Endometrial microvascular endothelial cells (primary cell): Measurements from ENCODE around the gene KANSL1L. TPM values are rescaled to one million over a fixed set of nuclear protein-coding genes. Genes with fewer than 3 reads are reported as not detected.
"Not testable (repeated sequence)": the region's sequence is repeated elsewhere in the genome, so short reads cannot be mapped to it uniquely, and the experiment has no call there.

Experiments used
- in situ Hi-C: cut with HindIII; loops from 2 replicates; pipeline ENCODE4 v1.10.0; 2017; ENCODE audit warnings: low sequenced_read_pairs, low pct_unique_long_range_greater_than_20kb; ENCODE audit errors: inconsistent ontology term
- total RNA-seq: library from RNA; depleted of rRNA; stranded (reverse); fragments of >200 nt; gene quantifications from one replicate; pipeline ENCODE4 v1.2.3, GENCODE V29; 2015; ENCODE audit errors: inconsistent ontology term

The KANSL1L gene, protein sequence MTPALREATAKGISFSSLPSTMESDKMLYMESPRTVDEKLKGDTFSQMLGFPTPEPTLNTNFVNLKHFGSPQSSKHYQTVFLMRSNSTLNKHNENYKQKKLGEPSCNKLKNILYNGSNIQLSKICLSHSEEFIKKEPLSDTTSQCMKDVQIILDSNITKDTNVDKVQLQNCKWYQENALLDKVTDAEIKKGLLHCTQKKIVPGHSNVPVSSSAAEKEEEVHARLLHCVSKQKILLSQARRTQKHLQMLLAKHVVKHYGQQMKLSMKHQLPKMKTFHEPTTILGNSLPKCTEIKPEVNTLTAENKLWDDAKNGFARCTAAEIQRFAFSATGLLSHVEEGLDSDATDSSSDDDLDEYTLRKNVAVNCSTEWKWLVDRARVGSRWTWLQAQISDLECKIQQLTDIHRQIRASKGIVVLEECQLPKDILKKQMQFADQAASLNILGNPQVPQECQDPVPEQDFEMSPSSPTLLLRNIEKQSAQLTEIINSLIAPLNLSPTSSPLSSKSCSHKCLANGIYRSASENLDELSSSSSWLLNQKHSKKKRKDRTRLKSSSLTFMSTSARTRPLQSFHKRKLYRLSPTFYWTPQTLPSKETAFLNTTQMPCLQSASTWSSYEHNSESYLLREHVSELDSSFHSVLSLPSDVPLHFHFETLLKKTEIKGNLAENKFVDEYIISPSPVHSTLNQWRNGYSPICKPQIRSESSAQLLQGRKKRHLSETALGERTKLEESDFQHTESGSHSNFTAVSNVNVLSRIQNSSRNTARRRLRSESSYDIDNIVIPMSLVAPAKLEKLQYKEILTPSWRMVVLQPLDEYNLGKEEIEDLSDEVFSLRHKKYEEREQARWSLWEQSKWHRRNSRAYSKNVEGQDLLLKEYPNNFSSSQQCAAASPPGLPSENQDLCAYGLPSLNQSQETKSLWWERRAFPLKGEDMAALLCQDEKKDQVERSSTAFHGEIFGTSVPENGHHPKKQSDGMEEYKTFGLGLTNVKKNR
- total RNA-seq = 10.3 TPM

DNA sequence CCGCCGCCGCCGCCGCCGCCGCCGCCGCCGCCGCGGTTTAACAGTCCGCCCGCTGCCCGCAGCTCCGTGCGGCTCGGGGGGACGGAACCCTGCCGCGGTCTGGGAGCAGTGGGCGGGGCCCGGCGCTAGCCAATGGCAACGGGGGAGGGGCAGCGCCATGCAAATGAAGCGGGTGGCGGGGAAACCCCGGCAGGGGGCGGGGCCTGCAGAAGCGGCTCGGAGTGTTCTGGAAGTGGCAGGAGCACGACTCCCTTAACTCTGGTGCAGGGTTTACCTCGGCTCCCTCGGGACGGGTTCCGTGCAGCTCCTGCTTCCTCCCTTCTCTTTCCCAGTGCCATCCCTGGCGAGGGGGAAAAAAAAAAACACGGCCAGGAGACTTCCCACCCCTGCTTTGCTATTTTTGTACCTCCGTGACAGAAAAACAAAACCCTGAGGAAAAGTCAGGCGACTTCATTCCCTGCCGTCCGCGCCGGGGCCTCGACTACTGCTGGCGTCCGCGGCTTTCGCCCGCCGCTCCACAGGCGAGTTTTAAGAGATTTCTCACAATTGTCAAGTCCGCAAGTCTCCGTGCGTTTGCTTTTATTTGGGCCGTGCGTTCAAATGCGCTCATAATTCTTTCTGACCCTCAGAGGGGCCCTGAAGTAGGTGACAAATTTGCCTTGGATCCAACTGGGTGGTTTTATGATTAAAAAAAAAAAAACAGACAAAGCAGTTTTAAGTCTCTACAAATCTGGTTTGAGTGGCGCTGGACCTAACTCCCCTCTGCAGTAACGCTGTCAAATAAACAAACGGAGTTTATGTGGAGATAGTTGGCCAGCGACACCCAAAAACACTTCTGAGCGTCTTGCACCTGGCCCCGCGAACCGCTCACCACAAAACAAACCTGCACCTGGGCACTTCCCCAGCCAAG is at the start of gene KANSL1L:
Gene KANSL1L (minus strand): TSS at position 101 of the 910 bp plus-strand sequence. CDS start 16,827 bp downstream, outside the sequence.
- in situ Hi-C loops = no loop called here

DNA sequence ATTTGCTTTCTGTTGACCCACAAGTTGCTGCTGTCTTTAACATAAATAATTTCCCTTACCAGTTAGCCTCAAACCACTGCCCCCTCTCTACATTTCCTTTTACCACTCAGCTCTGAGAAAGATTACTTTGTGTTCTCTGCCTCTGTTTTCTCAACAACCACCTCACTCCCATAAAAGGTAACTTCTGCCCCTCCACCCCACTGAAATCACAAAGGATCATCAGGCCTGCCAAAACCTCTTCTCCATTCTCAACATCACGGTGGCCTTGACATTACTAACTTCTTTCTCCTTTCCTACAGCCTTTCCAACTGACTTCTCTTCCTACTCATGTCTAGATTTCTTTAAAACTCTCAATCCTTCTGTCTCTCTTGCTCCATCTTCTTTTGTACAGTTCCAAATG is 43.9 kb upstream of the KANSL1L start:
- in situ Hi-C loops = no loop called here

- in situ Hi-C loops = no loop called here
Observed at GRCh38 chr2:210210185-210210584, 39.0 kb upstream of the KANSL1L start.

DNA sequence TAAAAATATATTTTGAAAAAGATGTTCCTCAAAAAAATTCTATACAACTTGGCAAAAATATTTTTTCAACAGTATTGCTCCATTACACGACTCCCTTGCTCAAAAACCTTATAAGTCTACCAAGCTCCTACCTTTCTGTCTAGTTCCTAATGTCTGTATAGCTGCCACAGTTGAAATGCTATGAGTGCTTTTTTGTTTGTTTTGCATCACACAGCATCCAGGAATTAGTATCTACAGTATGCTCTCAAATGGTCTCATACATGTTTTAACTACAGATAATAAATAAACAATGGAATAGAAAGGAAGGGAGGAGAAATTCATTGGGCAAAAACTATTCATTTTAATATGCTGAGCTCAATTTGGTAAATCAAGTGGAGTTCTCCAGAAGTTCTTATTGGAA is 36.7 kb upstream of the KANSL1L start:
- in situ Hi-C loops = no loop called here

DNA sequence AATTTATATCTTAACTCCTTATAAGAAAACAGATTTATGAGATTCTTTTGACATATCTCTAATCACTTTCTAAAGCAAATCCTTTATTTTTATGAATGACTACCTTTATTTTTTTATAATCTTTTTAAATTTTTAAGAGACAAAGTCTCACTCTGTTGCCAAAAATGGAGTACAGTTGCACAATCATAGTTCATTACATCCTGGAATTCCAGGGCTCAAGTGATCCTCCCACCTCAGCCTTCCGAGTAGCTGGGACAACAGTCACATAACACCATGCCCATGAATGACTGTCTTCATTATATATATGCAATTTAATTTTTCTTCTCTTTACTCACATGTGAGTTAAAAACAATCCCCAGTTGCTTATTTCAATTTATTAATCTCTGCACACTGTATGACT is 32.3 kb upstream of the KANSL1L start:
- in situ Hi-C loops = no loop called here

DNA sequence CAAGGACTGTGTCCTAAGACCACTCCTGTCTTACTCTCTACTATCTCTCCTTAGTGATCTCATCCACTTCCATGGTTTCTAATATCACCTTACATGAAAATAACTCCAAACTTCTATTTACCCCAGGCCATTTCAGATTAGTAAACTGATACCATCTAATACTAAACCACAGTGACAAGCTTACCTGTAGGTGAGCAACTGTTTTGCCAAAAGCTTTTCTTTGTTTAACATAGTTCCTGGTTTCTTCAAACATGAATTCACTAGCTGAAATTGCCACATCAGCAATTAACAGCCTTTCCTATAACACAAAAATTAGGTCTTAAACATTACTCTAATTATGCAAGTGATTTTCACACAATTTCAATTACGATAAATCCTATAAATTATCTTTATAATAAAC is 31.9 kb upstream of the KANSL1L start:
- in situ Hi-C loops = no loop called here

- in situ Hi-C loops = no loop called here
Observed at GRCh38 chr2:210199854-210200253, 28.6 kb upstream of the KANSL1L start.

DNA sequence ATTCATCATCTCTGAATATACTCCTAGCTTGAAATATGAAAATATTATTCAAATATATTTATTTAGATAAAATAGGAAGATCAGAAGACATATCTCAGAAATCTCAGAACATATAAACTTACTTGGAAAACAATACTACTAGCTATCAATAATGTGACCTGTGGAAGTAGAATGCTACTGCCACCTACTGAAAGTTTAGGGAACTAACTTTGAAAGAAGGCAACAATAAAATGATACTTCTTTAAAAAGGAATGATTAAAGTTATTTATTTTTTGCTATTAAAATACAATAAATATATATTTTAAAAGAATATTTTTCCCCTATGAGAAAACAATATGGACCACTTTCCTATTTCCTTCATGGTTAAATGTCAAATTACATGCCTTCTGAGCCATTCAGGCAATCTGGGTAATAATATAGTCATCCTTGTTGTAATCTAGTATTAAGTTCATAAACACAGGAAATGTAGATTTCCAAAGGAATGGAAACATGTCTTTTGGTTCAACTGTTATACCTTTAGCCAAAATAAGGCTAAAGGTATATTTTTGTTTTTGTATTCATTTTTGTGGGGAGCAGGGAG is 28.1 kb upstream of the KANSL1L start:
- in situ Hi-C loops = no loop called here

- in situ Hi-C loops = no loop called here
Observed at GRCh38 chr2:210198326-210198725, 27.1 kb upstream of the KANSL1L start.

DNA sequence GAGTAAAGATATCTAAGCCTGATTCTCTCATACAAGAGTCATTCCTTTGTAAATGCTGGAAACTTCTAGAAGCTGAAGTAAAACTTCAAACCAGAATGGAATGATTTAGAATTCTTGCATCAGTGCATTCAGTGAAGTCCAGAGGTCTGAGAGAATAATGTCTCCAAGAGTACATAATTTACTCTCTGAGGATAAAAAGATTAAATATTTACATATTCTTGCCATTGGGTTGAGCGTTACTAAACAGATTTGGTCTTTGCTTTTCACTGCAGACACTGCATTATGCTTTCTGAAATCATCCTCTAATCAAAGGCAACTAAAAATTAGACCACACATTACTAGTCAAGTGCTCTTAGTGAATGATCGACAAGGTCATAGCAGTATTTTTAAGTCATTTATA is 26.5 kb upstream of the KANSL1L start:
- in situ Hi-C loops = no loop called here

- in situ Hi-C loops = no loop called here
Observed at GRCh38 chr2:210195101-210195852, 24.1 kb upstream of the KANSL1L start.

GRCh38 chr2:210190345-210190744 is 19.1 kb upstream of the KANSL1L start:
- in situ Hi-C loops = no loop called here

GRCh38 chr2:210189452-210190138 is 18.4 kb upstream of the KANSL1L start:
- in situ Hi-C loops = no loop called here

GRCh38 chr2:210188755-210189154 is 17.5 kb upstream of the KANSL1L start:
- in situ Hi-C loops = no loop called here

DNA sequence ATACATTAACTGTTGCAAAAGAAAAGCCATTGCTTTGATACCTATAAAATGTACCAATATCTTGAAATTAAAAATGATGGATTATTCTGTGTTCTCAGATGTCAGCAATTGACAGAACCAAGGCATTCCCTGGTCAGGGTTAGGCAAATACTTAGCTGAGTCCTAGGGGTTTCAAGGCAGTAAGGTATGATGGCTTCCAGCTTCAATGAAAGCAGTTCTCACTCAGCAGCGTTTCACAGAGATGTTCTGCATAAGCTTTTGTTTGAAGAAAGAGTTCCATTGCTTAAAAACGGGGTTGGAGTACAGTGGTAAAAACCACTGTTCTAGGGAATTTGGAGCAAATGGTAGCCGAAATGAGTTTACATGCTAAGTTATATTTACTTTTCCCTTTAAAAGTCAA is 17.0 kb upstream of the KANSL1L start:
- in situ Hi-C loops = no loop called here

- in situ Hi-C loops = not testable (repeated sequence)
Observed at GRCh38 chr2:210183936-210184335, 12.7 kb upstream of the KANSL1L start.

GRCh38 chr2:210181606-210182088 is 10.4 kb upstream of the KANSL1L start:
- in situ Hi-C loops = not testable (repeated sequence)
